Transverse colon (tissue), 3 donors: ENCODE measurements around the gene BBX.
A peak's percentile ranks its signal among the peaks of the same experiment; 100 is the strongest.

Experiments
- CTCF ChIP-seq, 5 experiments: fragments of 200-600 bp in 3 of 5; fragments of 450-650 bp in 2 of 5; sonication (generic) in 3 of 5; IDR thresholded peaks; 1 replicate in 2 of 5; 2 replicates in 3 of 5; pipeline ENCODE4 v1.5.1; 2016 to 2017; ENCODE audit warnings: antibody characterized with exemption in 5 of 5, inconsistent platforms in 3 of 5, mild to moderate bottlenecking in 2 of 5, moderate library complexity in 1 of 5
- EP300 ChIP-seq: sonication (generic); formaldehyde crosslinking; IDR thresholded peaks from one replicate; pipeline ENCODE4 v1.6.1; 2017; ENCODE audit warnings: antibody characterized with exemption, low read depth
- POLR2A ChIP-seq: fragments of 450-650 bp; IDR thresholded peaks from one replicate; pipeline ENCODE4 v1.6.1; 2016; ENCODE audit warnings: antibody characterized with exemption, mild to moderate bottlenecking, moderate library complexity

GRCh38 chr3:107522510-107523288 lies at the start of gene BBX:
- TF ChIP-seq CTCF (IDR thresholded peaks at IDR 0.05) (no peak), POLR2A (peak; percentile 85), EP300 (no peak)
